Endothelial cell of hepatic sinusoid (primary cell): ENCODE measurements around the gene EPHA1.

ENCODE experiments used
- in situ Hi-C: cut with HindIII; loops from 2 replicates; pipeline ENCODE4 v1.10.0; 2017; ENCODE audit warnings: low sequenced_read_pairs

The EPHA1 gene

DNA sequence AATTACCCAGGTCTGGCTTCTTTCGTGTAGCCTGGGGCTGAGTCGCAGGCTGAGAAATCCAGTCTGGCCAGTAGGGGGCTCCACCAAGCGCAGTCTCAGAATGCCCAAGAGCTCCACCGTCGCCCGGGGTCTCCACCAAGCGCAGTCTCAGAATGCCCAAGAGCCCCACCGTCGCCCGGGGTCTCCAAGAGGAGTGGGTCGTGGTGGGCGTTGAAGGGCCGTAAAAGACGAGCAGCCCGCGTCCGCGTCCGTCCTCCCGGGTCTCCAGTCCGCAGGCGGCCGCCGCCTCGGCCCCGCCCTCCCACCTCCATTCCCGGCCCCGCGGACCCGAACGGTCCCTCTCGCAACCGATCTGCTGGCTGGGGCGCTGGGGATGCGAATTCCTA, 28.4 kb downstream of the EPHA1 start:
- in situ Hi-C loops, result no loop called here

DNA sequence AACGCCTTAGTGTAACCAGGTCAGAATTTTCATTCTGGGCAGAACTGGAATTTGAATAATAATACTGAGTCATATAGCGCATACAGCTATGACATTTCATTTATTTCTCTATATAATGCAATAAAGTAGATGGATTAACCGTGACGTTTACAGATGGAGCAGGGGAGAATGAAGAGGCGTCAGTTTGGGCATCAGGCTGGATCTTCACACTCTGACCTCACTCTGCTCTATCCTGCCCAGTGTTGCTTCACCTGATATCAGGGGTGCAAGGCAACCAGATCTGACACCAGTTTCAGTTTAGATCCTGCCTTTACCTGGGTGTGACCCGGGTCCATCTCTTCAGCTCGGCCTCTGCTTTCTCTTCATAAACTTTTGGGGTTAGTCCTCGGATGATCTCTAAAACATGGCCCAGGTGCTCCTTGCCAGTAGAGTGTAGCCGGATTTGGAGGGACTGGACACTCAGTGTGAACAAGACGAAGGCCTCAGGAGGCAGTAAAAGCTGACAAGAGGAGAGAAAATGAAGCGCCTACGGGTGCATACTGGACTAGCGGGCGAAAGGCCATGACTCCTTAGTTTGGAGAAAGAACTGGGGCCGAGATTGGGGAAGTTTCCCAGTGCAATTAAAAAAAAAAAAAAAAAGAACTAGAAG, 28.9 kb downstream of the EPHA1 start:
- in situ Hi-C loops, result no loop called here

DNA sequence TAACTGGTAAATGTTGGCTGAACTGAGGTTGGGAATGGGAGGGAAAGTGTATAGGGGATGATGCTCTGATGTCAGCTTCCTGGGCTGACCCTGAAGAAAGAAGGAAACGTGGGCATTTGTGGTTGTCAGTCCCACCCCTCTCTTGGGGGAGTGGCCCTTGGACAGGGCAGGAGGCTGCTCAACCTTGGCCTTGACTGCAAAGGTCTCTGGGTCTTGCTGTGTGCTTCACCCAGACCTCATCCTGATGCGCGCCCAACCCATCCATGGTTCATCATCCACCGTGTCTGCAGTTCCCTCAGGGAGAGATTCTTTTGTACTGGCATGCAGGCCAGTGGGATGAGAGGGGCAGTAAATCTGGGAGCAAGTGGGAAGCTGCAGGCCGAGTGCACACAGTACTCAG, 32.3 kb downstream of the EPHA1 start:
- in situ Hi-C loops, result no loop called here

DNA sequence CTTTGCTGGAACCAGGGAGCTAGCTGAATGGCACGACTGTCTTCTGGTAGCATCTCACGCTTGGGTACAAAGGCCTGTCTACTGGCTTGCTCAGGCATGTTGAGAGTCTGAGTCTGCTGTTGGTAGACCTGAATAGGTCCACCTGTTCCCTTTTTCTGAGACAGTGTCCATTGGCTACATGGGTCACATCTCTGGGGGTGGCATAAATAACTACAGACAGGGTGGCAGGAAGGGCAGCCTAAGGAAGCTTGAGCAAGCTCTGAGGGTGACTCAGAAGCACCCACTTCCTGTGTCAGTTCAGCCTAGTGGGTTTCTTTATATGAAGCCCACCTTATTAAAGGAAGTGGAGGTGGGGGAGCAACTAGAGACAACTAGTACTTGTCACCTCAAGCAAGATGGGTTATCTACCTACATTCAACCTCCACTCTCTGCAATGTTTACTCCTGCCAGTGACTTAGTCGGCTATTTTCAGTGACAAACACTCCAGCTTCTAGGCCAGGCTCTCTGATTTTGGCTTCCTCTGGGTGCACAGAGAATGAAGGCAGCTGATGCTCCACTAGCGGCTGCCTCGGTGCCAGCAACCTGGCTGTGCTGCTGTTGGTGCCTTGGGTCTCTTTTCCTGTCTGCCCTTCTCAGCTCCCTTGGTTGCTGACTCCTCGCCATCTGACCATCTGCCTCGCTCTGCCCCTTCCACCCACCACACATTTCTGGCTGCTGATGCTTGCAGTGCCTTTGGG, 33.2 kb downstream of the EPHA1 start:
- in situ Hi-C loops, result no loop called here

DNA sequence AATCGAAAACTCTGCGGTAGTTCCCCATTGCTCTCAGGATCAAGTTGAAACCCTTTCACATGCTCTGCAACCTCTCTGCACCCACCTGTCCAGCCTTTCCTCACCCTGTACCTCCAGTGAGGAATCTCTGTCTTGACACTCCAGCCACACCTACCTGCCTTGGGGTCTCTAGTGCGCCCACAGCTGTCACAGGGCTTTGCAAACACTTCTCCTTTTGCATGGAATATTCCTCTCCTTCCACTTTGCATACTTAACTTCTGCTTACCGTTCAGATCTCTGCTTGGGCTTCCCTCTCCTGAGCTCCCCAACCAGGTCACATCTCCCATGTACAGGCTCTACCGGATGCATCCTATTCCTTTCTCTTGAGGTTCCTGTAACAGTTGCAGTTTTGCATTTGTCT, 34.1 kb downstream of the EPHA1 start:
- in situ Hi-C loops, result no loop called here

DNA sequence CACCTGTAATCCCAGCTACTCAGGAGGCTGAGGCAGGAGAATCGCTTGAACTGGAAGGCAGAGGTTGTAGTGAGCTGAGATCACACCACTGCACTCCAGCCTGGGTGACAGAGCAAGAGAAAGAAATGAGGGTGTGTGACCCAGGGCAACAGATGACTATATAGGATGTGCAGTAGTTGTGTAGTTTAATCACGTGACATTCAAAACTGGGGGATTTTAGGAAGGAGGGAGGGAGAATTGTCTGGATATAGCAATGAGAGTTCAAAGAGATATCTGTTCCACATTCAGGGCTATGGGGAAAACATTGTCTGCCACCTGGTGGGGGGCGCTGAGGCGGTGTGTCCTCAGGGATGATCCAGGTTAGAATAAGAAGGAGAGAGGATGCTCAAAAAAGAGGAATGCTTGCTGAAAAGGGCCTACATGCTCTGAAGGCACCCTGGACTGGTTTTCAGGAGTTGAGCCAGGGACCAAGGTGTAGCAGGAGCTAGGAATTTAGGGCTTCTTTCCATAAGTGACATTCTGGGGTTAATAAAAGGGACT, 35.3 kb downstream of the EPHA1 start:
- in situ Hi-C loops, result no loop called here

DNA sequence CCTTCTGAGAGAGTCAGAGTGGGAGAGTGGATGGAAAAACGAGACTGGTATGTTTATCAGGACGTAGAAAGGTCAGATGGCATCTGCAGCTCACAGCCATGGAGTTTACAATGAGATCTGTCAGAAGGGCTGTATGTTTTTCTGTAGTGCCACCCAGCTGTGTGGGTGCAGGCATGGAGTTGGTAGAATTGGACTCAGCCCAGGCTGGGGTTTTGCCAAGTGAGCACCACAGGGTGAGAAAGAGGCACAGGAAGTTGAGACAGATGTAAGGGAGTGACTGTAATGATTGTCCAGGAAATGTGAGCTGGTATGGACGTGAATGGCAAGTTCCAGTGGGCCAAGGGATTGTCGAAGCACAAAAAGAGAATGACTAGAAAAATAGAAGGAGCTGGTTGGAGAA, 36.6 kb downstream of the EPHA1 start:
- in situ Hi-C loops, result no loop called here

DNA sequence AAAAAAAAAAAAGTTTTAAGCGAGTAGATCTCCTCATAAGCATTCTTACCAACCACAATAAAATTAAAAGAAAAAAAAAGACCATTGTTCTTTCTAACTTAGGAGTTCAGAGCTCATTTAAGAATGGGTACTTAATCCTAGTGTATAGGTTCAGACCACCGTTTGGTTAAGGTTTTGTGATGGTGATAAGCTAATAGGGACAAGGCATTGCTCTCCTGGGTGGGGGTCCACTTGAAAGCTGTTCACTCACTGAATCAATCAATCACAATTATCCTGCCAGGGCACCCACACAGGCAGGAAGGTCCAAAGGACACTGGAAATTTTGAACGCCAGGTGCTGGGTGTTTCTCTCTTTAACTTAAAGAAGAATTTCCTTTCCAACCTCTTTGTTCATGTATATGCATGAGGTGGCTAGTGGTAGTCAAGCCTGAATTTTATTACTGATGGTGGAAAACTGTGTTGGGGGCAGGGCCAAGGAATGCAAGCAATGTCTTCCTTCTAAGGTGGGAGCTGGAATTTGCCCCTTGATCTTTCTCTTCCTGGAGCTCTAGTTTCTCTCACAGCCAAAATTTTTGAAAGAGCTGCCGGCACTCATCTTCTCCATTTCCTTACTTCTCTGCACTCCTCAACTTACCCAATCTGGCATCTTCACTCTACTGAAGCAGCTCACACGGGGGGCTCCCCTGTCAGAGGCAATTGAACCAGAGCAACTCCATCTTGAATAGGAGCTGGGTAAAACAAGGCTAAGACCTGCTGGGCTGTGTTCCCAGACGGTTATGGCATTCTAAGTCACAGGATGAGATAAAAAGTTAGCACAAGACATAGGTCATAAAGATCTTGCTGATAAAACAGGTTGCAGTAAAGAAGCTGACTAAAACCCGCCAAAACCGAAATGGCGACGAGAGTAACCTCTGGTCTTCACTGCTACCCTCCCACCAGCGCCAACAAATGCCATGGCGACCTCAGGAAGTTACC, 38.7 kb downstream of the EPHA1 start:
- in situ Hi-C loops, result no loop called here

DNA sequence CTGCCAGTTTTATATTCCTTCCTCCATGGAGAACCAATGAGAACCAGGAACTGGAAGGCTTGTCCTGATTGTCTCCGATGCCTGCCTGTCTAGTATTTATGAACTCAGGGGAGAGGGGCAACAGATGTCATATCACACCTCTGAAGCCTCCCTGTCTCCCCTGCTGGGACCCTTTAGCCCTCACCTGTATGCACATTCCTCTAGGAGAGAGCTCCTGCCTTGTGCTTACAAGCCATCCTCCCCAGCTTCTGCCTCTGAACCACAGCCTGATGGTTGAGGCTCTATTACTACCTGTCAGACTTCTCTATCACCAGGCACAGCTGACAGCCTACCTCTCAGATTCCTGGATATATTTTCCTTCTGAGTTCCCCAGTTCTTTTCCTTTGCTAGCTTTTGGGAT, 40.3 kb downstream of the EPHA1 start:
- in situ Hi-C loops, result no loop called here

DNA sequence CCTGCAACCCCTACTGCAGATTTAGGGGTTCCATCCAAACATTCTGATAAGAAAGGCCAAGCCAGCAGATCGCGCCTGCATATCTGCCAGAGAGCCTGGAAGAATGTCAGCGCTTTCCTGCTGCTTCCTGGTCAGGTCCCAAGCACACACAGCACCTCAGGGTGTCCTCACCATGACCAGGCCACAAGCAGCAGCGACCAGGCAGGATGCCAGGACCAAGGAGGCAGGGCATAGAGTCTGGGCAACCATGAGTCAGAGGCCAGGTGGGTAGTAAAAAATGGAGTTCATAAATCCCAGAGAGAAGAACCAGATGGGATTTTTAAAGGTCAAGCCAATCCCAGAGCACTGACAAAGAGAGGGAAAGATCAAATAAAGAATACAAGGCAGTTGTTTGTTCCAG, 40.7 kb downstream of the EPHA1 start:
- in situ Hi-C loops, result no loop called here

DNA sequence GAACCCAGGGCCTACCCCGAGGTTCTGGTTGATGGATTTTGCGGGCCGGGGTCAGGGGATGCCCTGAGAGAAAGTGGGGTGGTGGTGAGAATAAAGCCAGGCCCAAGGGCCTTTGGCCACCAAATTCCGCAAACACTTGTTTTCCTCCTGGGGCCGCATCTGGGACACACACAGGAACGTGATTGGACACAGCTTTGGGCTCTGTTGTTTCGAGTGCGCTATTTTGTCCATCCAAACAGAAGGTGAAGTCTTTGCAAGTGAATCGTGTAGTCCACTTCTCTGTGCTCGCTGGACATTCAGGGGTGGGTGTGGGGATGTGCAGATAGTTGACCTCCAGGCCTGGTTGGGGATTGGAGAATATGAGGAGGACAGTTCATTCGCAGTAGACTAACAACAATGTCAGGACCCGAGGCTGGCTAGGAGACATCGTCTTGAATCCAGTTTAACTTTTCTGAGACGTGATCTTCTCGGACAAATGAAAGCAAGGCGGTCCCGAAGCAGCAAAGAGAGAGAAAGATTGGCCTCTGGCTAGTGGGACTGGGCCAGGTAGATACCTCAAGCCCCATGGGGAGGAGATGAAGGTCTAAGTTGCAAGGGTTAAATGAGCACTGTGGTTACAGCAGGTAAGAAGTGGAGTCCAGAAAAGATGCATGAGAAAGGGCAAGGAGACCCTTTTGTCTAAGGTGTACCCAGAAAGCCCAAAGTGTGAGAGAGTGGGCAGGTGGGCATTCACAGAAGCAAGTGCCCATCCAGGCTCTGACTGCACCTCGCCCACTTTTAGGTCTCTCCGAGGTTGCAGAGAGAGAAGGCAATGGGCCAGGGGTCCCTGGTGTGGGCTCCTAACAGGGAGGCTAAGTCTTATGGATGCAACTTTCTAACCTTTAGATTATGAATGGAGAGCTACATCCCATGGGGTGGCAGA, 45.4 kb downstream of the EPHA1 start:
- in situ Hi-C loops, result no loop called here

DNA sequence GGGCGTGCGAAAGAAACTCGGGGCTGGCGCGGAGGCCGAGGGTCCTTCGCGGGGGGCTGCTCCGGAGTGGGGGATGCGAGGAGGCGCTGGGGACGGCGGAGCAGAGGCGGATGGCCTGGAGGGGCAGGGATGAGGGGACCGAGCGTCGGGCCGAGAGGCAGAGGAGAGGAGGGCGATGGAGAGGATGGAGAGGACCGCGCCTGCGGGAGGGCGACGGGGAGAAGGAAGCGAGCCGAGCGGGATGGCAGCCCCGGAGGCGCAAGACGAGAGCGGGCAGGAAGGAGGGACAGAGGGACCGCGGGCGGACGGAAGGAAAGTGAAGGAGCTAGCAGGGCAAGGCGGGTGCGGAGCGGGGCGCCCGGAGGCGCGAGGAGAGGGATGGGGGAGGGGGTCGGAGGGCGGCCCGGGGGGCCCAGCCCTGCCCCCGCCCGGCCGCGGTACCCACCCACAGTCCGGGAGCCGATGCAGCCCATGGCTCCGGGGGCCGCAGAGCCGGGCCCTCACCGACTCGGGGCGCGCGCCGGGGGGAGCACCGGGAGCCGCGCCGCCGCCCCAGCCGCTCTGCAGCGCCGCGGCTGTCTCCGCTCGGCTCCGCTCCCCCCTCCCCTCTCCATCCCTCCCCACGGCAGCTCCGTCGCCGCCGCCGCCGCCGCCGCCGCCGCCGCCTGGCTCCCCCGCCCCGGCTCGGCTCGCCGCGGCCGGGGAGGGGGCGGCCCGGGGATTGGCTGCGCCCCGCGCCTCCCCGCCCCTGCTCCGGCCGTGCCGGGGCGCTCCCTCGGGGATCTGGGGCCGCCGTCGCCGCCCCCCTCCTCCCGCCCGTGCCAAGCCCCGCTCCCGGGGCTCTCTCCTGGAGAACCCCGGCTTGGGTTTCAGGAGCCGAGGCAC, 46.3 kb downstream of the EPHA1 start, which contains the start of gene FAM131B:
Gene FAM131B (minus strand): TSS at position 583 of the 885 bp plus-strand sequence. CDS start 110 bp downstream, at position 473.
- in situ Hi-C loops, result no loop called here

DNA sequence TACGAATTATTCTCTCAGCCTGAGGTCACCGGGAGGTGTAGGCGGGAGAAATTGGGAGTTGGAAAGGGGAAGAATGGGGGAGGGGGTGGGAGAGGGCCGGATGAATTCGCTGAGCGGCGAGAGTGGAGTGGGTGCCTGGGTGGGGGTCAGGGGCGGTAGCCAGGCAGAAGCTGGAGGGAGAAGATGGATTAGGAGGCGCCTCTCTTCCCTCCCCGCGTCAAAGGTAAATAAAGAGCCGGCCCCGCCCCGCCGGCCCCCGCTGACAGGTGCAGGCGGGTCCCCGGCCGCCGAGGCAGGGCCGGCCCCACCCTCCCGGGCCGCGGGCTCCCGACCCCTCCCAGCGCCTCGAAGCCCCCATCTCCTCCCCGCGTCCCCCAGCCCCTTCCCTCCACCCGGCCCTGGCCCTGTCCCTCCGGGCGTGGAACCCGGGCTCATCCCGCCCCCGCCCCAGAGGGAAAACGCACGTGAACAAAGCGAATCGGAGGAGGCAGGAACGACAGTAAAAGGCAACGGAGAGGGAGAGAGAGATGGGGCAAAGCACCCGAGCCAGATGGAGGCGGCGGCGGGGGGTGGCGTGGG, 47.0 kb downstream of the EPHA1 start:
- in situ Hi-C loops, result no loop called here

DNA sequence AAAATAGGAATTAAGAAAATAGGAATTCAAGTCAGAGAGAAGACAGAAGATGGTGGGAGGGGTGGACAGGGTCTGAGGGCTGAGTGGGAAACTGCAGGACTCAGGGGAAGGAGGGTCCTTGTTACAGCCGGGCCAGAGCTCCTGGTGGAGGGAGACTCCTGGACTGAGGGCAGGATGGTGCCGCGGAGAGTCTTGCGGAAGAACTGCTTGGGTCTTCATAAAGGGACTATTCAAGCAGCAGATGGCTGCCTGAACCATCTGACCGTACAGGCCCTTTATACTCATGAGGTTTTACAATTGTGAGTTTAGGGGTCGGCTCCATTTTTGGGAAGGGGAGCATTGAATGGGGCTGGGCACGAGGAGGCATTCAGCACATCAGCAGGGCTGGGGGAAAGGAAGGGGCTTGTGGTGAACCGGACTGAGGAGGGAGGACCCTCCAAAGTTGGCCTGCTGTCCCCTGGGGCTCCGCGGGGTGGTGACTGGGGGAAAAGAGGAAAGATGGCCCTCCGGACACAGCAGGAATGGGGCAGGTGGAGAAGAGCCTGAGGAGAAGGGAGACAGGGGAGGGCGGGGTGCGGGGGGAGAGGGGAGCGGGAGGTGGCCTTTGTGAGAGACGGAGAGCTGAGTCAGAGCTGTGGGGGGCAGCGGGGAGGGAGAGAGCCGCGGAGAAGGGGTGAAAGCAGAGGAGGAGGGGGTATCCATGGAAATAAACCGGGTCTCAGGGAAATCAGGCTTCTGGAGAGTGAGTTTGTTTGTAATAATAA, 47.7 kb downstream of the EPHA1 start:
- in situ Hi-C loops, result no loop called here

DNA sequence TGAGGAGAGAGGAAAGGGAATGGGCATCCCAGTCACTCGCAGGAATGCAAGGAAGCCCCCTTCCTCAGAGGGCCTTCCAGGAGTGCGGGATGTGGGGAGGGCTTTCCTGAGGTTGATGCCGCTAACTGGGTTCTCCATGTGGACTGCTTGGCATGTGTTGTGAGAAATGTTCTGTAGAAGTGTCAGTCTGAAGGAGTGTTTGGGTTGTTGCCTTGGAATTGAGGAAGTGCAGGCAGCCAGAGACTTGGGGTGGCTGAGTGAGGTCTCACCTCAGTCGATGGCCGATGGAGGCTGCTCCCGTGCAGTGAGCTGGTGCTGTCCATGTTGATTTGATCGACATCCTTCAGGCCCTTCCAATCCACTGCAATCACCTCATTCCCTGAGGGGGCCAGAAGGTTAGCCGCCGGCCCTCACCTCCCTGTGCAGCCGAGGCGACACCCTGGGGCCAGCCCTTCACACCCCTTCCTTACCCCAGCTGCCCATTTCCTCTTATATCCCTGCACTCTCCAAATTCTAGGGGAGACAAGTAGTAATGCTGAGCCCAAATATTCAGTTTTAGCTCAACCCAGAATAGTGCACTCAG, 48.8 kb downstream of the EPHA1 start:
- in situ Hi-C loops, result loop anchor here (5.0 kb wide), 1 partner anchor 57 kb away; no protein-coding TSS in a partner anchor

DNA sequence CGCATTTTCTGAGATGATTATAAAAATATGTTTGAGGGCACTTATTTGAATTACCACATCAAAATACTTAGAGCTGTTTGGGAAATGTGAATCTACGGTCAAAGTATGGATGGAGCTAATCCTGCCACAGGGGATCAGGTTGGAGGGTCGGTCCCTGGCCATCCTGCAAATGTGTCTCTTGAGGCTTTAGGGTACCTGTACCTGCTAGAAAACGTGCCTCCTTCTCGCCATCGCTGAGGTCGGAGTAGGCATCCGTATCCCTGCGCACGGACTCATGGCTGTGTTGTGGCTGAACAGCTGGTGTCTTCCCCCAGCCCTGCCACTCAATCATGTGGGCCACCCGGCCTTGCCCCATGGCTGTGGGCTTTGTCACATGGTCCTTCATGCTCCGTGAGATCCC, 50.0 kb downstream of the EPHA1 start:
- in situ Hi-C loops, result loop anchor here (5.0 kb wide), 1 partner anchor 59 kb away; no protein-coding TSS in a partner anchor

DNA sequence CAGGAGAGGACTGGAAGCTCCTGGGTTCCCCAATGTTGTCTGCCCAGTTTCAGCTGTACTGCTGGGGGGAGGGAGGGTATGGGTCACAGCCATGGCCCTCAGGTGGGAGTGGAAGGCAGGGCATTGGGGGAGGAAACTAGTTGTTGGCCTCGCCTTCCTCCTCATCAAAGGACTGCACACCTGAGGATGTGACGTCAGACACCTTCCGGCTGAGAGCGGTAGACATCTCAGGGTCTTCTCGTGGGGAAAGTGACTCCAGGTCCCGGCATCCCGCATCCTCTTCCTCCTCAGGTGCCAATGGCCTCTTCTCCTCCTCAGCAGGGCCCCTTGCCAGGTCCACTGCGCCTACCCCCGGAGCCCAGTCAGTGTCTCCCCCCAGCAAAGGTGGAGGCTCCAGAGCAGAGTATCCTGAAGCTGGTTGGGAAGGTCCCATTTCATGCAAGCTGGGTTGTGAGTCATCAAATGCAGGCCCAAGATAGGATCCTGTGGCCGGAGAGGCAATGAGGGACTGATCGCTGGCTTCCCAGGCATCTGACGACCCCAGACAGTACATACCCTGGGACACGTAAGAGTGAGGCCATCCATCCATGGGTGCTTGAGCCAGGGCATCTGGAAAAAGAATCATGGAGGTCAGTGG, 52.1 kb downstream of the EPHA1 start:
- in situ Hi-C loops, result loop anchor here (5.0 kb wide), 1 partner anchor 61 kb away; no protein-coding TSS in a partner anchor
